NCI-H2196 treated with DMSO at 0.1 percent for 48 hours (cell line): ENCODE results near the gene ALG14.
"Not testable (repeated sequence)": the region's sequence is repeated elsewhere in the genome, so short reads cannot be mapped to it uniquely, and the experiment has no call there.

Experiments used
- DNase-seq: peaks from one replicate; lab custom pipeline; 2025; ENCODE audit not compliant: unreplicated experiment; lab: John Stamatoyannopoulos, UW

ALG14 gene

DNA sequence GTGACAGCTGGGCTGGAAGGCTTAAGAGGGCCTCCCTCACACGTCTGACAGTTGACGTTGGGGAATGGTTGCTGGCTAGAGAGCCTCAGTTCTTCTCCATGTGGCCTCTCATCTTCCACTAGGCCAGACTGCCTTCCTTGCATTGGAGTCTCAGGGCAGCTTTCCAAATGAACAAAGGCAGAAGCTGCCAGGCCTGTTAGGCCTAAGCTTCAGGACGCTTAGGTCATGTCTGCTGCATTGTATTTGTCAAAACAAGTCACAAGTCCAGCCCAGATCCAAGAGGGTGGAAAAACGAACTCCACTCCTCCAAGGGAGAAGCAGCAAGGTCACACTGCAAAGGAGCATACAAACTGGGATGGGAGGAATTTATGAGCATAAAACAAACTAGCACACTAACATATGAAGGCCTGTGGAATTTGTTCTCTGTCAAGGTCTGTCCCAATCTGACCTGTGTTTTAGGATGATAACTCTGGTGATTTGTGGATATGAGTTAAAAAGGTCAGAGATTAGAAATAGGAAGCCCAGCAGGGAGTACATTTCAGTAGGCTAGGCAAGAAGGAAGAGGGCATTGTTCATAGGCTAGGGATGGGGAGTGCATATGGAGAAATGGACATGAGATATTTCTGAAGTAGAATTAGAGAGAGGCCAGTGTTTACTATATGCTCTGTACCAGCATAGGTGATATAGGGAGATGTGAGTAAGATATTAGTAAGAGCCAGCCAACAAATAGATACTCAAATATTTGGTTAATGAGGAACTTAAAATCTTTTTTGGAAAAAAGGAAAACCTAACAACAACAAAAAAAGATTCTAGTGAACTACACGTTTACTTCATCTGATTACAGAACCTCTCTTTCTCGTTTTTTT lies 116.8 kb downstream of the ALG14 start:
- DNase-seq = no peak

DNA sequence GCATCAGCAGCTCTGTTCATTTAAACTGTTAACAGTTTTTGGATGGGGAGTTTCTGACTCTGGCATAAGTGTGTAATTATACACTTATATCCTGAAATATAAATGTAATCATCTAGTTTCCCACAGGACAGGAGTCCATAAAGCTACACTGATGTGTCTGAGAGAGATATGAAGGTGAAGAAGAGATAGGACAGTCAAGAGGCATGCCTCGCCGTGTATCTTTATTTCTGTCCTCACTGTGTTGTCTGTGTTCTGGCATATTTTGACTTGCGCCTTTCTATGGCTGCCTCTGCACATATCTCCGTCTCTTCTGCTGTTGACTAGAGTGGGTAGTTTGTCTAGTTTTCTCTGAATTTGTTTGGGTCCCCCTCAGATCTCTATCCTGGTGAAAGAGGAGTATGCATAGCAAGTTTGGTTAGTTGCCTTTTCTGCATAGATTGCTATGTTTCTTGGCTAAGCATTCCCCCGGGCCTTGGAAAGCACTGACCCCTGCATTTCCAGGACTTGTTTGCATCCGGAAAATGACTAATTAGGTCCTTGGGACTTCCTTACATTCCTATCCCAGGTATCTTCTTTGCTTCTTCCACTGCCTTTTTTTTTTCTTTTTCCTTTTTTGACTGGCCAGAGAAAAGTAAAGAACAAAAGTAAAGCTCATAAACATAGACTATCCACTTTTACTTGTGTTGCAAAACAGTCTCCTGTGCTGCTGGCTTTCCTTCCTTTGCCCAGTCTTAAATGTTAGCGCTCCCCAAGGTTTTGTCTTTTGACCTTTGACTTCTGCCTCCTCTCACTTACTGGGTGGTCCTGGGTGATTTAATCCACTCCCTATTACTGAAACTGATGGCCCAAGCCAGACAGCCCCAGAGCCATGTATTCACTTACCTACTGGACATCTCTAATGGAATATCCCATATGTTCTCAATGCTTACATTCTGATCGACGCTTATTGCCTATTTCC lies 118.2 kb downstream of the ALG14 start:
- no peak for DNase-seq

DNA sequence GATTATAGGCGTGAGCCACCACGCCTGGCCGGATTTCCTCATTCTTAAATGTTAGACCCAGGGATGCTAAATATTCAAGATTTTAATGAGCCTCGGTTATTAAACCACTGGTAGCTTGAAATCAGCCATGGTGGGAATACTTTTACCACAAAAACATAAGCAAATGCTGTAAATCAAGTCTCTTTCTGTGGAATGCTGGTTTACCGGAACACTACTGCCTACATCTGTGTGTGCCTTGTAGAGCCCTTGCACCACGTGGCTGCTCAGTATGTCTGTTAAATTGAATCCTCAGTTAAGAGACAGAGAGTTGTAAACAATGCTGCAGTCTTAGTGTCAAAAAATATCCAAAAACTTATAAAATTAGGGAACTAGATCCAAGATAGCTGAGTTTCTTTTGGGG lies 119.0 kb downstream of the ALG14 start:
- no peak for DNase-seq

DNA sequence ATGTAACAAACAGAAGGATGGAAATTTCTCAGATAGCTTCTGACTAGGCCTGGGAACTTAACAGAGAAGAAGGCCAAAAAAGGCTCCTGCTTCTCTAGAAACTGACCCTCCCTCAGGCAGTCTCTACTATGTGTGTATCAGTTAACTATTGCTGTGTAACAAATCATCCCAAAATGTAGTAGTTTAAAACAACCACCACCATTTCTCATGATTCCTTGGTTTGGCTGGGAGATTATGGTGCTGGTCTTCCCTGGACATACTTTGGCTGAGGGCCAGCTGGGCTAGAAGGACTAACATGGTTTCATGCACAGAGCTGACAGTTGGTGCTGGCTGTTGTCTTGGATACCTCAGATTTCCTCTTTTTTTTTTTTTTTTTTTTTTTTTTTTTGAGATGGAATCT lies 119.6 kb downstream of the ALG14 start:
- DNase-seq = no peak

DNA sequence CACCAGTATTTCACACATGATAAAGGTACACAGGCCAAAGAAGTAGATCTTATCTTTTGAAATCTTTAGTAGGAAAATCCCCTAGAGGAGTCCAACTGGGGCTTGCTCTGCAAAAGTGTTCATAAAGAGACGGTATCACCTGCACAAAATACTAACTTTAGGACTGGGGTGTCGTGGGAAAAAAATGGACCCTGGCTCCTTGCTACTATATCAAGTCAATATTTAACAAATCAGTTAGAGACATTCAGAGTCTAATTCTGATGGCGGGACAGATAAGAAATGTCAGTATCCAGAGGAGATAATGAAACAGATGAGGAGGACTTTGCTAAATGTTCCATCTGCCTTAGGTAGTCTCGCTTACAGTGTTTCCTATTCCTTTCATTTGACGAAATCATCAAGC lies 120.2 kb downstream of the ALG14 start:
- no peak for DNase-seq

DNA sequence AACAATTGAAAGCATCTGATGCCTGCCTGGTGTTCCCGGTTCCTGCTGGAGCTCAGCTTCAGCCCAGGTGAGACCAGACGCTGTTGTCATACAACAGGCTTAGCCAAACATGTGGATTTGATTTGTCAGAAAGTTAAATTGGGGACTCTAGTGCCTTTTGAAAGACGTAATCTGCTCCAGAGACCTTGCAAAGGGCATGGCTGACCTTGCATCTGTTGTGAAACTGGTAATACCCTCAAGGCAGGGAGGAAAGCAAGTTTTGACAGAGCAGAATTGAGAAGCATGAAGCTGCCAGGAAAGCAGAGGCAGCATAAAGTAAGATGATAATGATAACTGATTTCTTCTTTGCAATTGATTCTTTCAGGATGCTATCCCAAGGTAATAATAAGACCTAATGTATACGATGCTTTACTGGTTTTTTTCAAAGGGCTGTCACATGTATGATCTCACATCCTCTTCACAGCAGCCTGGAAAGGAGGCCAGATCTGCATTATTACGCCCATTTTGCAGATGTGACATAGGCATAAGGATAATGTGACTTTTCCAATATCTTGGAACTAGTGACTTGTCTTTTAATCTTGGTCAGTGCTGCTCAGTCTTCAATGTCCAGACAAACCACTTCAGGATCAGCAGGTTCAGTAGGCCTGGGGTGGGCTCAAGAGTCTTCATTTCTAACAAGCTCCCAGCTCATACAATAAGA lies 121.1 kb downstream of the ALG14 start:
- no peak for DNase-seq

DNA sequence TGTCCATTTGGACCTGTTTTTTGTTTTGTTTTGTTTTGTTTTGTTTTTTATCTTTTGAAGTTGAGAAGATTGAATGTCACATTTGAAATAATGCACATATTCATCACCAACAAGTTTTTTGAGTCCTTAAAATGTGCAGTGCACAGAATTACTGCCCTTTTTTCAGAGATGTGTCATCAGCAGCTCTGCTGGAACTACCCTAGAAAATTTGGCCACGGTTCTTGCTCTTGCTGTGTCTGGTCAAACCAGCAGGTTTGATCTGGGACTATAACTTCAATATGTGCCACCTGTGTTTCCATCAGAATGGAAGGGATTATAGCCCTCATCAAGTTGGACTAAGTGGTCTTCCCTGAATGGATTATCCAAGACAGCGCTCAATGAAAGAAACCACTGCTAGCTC lies 121.7 kb downstream of the ALG14 start:
- no peak for DNase-seq

DNA sequence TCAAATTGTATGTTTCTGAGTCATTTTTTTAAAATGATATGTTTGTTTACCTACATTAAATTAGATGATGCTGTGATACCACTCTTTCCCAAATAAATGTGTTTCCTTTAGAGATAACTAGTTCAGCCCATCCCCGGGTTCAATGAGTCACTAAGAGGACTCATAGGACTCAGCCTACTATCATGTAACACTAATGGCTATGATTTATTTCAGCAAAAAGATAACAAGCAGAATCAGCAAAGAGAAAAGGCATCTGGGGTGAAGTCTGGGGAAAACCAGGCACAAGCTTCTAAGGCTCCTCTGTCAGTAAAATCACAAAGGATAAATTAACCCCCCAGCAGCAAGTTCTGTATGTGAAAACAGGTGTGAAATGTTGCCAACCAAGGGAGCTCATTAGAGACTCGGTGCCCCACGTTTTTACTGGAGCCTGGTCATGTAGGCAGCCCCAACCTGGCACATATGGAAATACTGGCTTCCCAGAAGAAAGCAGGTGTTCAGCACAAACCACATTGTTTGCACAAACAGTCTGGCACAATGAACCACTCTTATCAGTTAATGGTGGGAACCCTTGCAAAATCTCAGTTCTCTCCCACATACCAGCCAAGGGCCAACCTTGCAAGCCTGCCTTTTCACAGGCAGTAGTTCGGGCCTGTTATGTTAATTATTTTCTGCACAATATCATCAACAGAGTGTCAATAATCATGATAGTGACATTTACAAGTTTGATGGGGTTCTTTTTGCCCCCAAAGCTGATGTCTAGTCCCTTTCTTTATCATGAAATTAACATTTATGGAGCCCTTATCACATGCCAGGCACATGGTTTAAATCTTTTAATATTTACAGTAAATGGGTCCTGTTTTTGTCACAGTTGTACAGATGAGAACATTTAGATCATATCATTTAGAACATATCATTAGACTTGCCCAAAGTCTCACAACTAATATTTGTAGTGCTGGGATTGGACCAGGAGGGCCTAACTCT lies 122.8 kb downstream of the ALG14 start:
- peak; percentile 83 for DNase-seq

DNA sequence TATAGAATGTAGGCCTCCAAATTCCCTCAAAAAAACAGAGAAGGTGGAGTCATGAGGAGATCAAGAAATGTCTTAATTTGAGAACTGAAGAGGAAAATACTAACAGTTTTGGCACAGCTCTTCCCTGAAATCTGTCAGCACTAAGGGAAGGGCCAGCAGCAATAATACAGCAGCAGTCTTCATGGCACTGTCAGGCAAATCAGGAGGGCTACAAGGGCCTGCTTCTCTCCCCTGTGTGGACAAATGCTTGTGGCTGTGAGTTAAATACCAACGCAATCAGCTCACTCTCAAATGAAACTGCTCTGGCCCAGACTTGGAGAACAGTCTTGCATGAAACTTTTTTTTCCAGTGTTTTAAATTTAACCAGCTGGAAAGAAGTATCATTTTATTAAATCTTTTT lies 125.3 kb downstream of the ALG14 start:
- no peak for DNase-seq

DNA sequence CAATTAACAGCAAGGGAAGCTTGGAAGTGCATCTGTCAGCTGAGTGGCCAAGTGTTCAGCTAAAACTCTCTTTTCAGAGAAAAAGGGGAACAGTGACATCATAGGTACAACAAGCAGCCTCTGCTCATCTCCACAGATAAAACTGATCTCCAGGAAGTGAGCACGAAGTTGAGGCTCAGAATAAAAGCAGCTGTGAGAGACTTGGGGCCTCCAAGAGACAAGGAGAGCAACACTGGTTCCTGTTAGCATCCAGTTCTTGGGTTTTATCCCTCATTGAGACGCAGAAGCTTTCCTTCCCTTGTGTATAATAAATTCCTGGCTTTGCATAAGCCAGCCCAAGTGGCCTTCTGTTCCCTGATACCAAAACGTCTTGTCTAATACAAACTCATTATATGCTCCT lies 125.9 kb downstream of the ALG14 start:
- no peak for DNase-seq

DNA sequence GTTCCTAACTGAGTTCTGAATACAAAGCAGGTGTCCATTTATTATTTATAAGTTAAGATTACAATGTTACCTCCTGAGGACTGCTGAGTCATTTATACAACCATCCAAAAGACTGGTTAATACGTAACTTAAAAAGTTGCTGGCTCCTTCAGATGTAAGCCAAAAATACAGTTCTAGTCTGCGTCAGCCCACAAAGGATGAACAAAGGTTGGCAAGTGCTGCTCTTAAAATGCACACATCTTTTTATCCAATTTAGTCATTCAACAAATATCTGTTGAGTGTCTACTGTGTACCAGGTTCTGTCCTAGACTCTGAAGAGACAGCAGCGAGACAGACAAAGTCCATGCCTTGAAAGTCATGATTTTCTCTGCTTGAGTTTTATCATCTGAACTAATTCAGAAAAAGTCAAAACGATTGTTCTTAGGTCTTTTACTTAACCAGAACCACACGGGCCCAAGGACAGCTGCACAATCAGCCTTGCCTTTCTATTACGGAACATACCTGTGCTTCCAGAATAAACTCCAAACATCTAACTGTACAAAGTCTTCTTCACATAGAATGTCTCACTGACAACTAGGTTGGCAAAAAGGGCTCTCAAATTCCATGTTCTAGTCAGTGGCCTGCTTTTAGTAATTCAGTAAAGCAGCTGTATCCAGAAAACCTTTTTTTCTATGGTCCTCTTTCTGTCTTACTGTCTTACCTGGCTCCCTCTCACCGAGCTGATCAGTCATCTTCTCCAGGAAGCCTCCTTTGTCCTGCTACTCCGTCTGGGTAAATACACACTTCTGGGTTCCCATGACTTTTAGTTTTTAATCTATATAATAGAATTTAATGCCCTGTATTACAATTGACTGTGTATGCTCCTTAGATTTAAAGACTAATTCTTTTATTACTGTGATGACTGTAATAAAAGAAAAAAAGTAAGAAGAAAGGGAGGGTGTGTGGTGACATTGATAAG lies 130.3 kb downstream of the ALG14 start:
- DNase-seq = no peak

DNA sequence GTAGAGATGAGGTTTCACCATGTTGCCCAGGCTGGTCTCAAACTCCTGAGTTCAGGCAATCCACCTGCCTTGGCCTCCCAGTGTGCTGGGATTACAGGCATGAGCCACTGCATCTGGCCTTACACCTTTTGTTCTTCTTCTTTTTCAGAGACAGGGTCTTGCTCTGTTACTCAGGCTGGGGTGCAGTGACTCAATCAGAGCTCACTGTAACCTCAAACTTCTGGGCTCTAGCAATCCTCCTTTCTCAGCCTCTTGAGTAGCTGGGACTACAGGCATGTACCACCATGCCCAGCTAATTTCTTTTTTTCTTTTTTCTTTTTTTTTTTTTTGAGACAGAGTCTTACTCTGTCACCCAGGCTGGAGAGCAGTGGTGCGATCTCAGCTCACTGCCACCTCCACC lies 131.3 kb downstream of the ALG14 start:
- DNase-seq = not testable (repeated sequence)

DNA sequence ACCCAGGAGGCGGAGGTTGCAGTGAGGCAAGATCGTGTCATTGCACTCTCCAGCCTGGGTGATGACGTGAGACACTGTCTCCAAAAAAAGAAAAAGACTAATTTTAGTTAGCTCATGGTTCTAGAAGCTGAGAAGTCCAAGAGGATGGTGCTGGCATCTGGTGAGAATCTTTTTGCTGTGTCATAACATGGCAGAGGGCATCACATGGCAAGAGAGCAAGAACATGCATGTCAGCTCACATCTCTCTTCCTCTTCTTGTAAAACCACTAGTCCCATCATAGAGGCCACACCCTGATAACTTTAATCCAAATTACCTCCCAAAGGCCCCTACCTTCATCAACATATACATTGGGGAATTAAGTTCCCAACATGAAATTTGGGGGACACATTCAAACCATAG lies 132.0 kb downstream of the ALG14 start:
- DNase-seq = no peak

DNA sequence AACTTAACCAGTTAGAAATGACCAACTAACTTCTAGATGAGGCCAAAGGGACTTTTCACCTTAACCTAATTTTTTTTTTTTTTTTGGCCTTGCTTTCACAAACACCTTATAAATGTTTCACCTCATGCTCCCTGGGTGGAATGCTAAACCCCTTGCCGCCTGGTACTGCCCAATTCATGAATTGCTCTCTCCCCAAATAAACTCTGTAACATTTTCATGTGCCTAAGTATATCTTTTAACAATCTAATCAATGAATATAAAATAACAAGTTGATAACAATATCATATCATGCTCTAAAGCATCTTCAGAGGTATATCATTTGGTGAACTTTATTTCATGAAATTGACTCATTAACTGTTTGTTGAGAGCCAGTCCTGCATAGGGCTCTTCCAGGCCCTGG lies 134.9 kb downstream of the ALG14 start:
- DNase-seq = no peak

DNA sequence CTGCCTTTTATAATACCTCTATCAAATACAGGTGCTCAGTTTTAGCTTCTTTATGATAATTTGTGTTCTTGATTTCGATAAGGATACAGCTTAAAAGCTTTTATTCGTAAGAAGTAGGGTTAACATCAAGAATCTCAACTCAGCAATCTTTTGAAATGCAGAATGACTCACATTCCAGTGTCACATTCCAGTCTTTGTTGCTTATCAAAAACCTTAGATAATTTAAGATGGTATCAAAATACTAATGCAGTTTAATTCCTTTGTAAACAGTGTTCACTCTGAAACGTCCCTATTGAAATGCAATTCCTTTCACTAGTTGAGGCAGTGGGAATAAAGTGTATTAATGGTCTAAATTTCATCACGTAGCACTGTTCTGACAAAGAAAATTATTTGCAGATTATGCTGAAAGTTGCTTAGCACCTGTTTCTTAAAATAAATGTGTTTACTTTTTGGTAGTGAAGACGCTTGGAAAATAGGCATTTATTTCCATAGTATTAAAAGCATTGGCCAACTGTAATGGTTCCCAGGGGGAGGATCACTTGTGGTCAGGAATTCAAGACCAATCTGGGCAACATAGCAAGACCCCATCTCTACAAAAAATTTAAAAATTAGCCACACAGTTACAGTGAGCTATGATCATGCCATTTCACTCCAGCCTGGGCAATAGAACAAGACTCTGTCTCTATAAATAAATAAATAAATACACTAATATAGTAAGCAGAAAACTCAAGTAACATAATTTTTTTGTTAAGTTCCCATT lies 135.7 kb downstream of the ALG14 start:
- DNase-seq = no peak

DNA sequence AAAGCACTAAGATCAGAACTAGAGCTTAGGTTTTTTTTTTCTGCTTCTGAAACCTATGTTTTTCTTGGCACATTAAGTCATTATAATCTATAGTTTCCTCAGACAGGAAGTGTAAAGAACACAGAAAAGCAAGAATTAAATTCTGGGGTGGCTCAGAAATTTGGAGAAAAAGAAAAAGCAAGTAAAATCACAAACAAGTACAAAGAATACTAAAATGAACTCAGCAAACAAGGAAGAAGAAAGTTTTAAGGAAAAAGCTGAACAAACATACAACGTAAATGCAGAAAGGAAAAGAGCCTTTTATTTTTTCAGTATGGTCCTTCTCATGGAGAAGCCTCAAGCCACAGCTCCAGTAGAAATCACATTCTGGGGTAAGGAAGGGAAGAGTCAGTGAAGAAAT lies 137.3 kb downstream of the ALG14 start:
- DNase-seq = no peak

DNA sequence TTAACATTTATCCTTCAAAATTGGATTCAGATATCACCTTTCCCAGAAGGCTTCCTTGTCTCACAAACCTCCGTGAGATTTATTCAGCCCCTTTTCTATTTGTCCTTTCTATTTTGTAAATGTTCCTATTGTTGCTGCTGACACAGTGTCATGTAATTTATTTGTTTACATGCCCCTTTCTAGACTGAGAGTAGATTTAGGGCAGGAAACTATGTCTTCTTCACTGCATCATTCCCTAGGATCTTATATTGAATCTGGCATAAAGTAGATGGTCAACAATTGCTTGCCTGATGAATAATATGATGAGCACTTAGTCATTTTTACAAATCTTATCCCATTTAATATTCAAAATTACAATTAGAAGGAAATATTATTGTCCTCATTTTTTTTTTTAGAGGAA lies 137.7 kb downstream of the ALG14 start:
- DNase-seq = no peak

DNA sequence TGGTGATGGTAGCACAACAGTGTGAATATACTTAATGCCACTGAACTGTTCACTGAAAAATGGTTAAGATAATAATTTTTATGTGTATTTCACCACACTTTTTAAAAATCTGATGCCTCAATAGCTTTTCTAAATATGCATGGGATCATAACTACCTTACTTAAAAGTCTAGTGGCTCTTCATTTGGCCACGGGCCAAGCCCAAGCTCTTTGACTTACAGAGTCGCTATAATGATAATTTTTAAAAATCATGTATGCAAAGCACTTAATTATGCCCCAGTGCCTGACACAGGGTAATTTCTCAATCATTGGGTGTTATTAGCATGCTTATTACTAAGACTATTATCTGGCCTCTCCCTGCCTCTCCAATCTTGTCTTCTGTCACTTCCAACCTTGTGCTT lies 138.2 kb downstream of the ALG14 start:
- no peak for DNase-seq
